ENCODE data around the gene PTPRA.

DNA sequence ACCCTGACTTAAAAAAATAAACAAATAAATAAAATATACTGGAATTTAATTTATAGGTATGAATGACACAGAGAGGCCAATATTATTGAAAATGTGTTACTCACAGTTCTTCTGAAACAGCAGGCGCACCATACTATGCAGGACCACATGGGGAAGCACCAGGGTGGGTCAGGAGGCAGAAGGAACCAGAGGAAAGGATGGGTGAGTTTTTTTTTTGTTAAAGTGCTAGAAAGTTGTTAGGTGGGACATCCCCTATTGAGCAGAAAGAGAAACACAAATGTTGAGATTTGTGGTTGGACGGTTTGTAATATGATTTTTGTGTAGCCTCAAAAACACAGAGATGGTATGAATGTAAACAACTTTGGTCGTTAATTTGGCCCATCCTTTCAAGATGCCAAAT, 26.0 kb downstream of the PTPRA start:
- no peak for TF ChIP-seq POLR2A (IDR thresholded peaks at IDR 0.05)
- TF ChIP-seq, protein P1, sequence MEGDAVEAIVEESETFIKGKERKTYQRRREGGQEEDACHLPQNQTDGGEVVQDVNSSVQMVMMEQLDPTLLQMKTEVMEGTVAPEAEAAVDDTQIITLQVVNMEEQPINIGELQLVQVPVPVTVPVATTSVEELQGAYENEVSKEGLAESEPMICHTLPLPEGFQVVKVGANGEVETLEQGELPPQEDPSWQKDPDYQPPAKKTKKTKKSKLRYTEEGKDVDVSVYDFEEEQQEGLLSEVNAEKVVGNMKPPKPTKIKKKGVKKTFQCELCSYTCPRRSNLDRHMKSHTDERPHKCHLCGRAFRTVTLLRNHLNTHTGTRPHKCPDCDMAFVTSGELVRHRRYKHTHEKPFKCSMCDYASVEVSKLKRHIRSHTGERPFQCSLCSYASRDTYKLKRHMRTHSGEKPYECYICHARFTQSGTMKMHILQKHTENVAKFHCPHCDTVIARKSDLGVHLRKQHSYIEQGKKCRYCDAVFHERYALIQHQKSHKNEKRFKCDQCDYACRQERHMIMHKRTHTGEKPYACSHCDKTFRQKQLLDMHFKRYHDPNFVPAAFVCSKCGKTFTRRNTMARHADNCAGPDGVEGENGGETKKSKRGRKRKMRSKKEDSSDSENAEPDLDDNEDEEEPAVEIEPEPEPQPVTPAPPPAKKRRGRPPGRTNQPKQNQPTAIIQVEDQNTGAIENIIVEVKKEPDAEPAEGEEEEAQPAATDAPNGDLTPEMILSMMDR (IDR thresholded peaks at IDR 0.05 in 4 of 5, conservative IDR thresholded peaks at IDR 0.05 in 1 of 5), result no peak

All from gastrocnemius medialis (tissue), 4 donors.